ENCODE data around the gene PPP6R2.

GRCh38 chr22:50401907-50402306 is 58.8 kb downstream of the PPP6R2 start:
- no peak for TF ChIP-seq CTCF (IDR thresholded peaks at IDR 0.05 in 8 of 11, conservative IDR thresholded peaks at IDR 0.05 in 3 of 11)
- TF ChIP-seq POLR2AphosphoS5 (IDR thresholded peaks at IDR 0.05), result no peak

All from spleen (tissue), 7 donors.